BE2C (cell line): ENCODE results near the gene GAST.

Source experiments
- DNase-seq: peaks from one replicate; pipeline ENCODE4 v3.0.0-alpha.2; 2020
- H3K27me3 ChIP-seq: fragments of 250-450 bp; sonication (Bioruptor Pico); 2 replicates; pipeline ENCODE4 v1.5.1; 2020; ENCODE audit warnings: mild to moderate bottlenecking
- H3K36me3 ChIP-seq: fragments of 250-450 bp; sonication (Bioruptor Pico); 2 replicates; pipeline ENCODE4 v1.5.1; 2020; ENCODE audit warnings: mild to moderate bottlenecking
- H3K4me1 ChIP-seq: fragments of 250-450 bp; sonication (Bioruptor Pico); 2 replicates; pipeline ENCODE4 v1.5.1; 2020
- H3K4me3 ChIP-seq: 2 replicates; pipeline ENCODE4 v1.5.1; 2011; ENCODE audit warnings: low read depth, low read length
- H3K9me3 ChIP-seq: fragments of 250-450 bp; sonication (Bioruptor Pico); 2 replicates; pipeline ENCODE4 v1.5.1; 2020
- TF ChIP-seq, protein P1 (sequence below): IDR thresholded peaks from 2 replicates; pipeline ENCODE4 v1.5.1; 2012; ENCODE audit warnings: mild to moderate bottlenecking, low read depth, low read length

GAST gene

DNA sequence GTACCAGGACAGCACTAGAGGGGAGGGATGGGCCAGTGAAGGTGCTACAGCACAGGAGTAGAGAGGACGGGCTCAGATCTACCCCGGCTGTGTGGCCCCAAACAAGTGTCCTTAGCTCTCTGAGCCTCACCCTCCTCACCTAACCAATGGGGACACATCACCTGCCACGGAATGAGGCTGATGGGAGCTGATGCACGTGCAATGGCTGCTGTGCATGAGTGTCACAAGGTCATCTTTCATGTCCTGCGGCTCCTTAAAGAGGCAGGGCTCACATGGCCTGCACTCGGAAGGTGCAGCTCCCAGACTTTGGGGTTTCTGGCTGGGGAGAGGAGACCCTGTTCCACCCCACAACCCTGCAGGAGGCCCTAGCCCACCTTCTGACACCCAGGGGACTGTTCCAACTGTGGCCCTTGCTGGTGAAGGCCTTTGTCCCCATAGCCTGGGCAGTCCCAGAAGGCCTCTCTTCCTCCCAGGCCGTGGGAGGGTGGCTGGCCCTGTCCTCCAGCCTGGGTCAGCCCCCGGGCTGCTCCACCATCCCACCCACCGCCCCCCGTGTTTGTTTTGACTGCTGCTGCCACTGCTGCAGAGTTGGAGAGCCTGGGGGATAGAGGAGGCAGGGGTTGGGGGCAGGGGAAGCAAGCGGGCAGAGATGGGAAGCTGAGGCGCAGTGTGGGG is 11.8 kb downstream of the GAST start:
- H3K36me3 ChIP-seq: no peaks in the 10 kb centered on the region
- H3K9me3 ChIP-seq: no peaks in the 10 kb centered on the region
- TF ChIP-seq, protein P1, sequence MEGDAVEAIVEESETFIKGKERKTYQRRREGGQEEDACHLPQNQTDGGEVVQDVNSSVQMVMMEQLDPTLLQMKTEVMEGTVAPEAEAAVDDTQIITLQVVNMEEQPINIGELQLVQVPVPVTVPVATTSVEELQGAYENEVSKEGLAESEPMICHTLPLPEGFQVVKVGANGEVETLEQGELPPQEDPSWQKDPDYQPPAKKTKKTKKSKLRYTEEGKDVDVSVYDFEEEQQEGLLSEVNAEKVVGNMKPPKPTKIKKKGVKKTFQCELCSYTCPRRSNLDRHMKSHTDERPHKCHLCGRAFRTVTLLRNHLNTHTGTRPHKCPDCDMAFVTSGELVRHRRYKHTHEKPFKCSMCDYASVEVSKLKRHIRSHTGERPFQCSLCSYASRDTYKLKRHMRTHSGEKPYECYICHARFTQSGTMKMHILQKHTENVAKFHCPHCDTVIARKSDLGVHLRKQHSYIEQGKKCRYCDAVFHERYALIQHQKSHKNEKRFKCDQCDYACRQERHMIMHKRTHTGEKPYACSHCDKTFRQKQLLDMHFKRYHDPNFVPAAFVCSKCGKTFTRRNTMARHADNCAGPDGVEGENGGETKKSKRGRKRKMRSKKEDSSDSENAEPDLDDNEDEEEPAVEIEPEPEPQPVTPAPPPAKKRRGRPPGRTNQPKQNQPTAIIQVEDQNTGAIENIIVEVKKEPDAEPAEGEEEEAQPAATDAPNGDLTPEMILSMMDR: no peak
- no peaks in the 10 kb centered on the region for H3K27me3 ChIP-seq
- no peak overlapping the region for H3K4me3 ChIP-seq
- H3K4me1 ChIP-seq: no peaks in the 10 kb centered on the region
- DNase-seq: no peak

DNA sequence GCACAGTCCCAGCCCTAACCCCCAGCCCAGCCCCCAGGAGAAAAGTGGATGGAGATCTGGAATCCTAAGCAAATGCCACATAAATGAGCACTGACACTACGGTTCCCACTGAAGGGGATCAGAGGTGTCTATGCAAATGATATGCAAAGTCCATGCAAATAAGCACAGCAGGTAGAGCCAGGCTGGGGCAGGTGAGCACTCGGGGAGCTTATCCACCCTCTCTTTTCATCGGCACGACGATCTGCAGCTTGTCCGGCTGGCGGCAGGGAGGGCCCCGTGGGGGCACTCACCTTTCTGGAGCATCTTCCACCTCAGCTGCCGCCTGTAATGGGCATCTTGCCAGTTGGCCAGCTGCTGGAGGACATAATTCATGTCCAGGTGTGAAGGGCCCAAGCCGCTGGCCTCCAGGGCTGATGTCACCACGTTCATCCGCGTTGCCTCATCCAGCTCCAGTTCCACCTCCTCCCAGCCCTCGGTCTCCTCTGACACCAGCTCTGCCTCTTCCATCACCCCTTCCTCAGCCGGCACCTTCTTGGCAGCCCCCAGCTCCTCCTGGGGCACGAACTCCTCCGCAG is 12.4 kb downstream of the GAST start:
- Histone ChIP-seq H3K27me3 (no peaks in the 10 kb centered on the region), H3K4me1 (no peaks in the 10 kb centered on the region), H3K9me3 (no peaks in the 10 kb centered on the region), H3K4me3 (no peak overlapping the region), H3K36me3 (no peaks in the 10 kb centered on the region)
- no peak for DNase-seq
- TF ChIP-seq, protein P1: no peak

DNA sequence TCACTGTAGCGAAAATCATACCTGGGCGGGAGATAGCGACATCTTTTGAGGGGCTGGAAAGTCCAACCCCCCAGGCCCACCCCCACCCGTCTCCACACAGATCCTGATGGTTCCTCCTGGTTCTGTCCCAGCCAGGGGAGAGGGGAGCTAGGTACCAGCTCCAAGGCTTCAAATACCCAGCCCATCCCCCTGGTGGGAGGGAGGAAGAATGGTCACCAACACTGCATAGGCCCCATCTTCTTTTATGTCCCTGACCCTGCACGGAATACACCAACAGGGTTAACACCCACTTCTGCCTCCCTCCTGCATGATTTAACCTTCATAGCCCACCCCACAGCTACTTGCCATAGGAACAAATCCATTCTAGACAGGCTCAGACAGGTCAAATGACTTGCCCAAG is 13.0 kb downstream of the GAST start:
- Histone ChIP-seq H3K27me3 (peaks cover under 1% of the 10 kb centered on the region; the same call in 1 of the 2 replicates), H3K9me3 (no peaks in the 10 kb centered on the region), H3K36me3 (no peaks in the 10 kb centered on the region), H3K4me3 (no peak overlapping the region), H3K4me1 (no peaks in the 10 kb centered on the region)
- DNase-seq: no peak
- TF ChIP-seq, protein P1: no peak

DNA sequence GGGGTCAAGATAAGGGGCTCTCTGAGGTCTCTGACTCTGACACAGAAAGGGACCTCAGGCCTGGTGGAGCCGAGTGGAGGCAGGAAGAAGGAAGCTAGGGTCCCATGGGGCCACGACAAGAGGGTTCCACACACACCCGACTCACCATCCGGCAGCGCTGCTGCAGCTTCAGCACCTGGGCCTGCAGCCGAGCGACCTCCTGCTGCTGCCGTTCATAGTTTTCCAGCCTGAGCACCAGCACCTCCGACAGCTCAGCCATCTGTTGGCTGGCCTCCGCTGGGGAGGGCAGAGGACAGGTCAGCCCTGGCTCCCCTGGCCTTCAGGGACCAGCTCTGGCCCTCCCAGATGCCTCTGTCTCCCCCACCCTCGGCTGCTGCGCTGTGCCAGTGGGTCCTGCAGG is 15.9 kb downstream of the GAST start:
- no peak for DNase-seq
- TF ChIP-seq, protein P1: no peak
- Histone ChIP-seq H3K27me3 (peaks cover 22% of the 10 kb centered on the region), H3K36me3 (no peaks in the 10 kb centered on the region), H3K9me3 (no peaks in the 10 kb centered on the region), H3K4me3 (no peak overlapping the region), H3K4me1 (no peaks in the 10 kb centered on the region)

DNA sequence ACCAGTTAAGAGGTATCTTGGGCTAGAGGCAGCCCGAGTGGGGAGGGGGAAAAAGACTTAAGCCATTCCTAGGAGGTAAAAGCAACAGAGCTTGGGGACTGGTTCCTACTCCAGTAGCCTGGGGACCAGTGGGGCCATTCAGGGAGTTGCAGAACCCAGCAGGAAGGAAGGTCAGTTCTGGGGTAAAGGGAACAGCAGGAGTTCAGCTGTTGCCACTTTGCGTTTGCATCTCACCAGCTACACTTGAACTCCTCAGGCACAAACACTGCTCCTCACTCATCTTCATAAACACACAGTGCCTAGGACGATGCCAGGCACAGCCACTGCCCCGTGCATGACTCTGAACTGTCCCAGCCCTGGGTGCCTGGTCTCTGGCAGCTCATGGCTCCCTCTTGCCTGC is 18.3 kb downstream of the GAST start:
- Histone ChIP-seq H3K4me3 (no peak overlapping the region), H3K36me3 (no peaks in the 10 kb centered on the region), H3K4me1 (no peaks in the 10 kb centered on the region), H3K9me3 (no peaks in the 10 kb centered on the region), H3K27me3 (peaks cover 44% of the 10 kb centered on the region)
- no peak for DNase-seq
- TF ChIP-seq, protein P1: no peak

DNA sequence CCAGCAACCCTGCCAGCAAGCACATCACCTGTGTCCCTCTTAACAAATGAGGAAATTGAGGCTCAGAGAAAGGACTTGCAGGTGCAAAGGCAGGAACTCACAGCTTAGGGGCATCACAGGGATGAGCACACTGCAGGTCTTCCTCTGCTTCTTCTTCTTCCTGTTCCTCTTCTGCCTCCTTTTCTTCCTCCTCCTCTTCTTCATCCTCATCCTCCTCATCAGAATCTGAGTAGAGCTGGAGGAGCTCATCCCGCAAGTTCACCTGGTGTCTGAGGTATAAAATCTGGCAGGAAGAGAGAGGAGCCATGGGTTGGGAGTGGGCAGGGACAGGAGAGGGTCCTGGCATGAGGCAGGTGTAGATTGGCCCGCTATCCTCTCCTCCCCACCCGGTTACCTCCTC is 19.7 kb downstream of the GAST start:
- H3K4me1 ChIP-seq: no peaks in the 10 kb centered on the region

More for the DNA sequence above, 19.7 kb downstream of the GAST start:
- Histone ChIP-seq H3K4me3 (no peak overlapping the region), H3K9me3 (no peaks in the 10 kb centered on the region), H3K27me3 (peaks cover 56% of the 10 kb centered on the region), H3K36me3 (no peaks in the 10 kb centered on the region)
- no peak for DNase-seq
- TF ChIP-seq, protein P1: no peak
